ENCODE results near the gene HIF3A. TPM values are rescaled to one million over a fixed set of nuclear protein-coding genes. Genes with fewer than 3 reads are reported as not detected.
"Not testable (repeated sequence)": the region's sequence is repeated elsewhere in the genome, so short reads cannot be mapped to it uniquely, and the experiment has no call there.

The HIF3A gene
- total RNA-seq, 1 experiment from 2014 or later: not detected

DNA sequence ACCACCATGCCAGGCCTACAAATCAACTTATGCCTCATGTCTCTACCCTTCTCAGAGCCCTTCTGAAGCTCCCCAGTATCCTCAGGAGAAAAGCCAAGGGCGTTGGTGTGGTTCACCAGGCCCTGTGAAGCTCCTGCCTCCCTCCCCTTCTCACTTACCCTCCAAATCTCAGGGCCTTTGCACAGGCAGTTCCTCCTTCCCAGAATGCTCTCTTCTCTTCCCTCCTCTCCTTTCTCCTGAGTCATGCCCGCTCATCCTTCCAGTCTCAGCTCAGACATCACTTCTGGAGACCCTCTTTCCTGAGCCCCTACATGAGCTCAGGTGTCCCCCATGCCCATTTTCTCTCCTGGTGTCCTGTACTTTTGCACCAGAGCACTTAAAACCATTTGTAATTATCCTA lies 20.5 kb downstream of the HIF3A start:
- ChIA-PET CTCF (interaction anchor here (0.6 to 0.7 kb wide), 2 partner anchors 10 to 34 kb away, joined by 3 read pairs; no protein-coding TSS in a partner anchor), POLR2A (no interaction called here)
- Mint-ChIP-seq H3K9me3 (ENCODE audit: unreplicated experiment) (no peaks in the 10 kb centered on the region), H3K27me3 (ENCODE audit: insufficient read depth, unreplicated experiment) (no peaks in the 10 kb centered on the region), H3K4me1 (ENCODE audit: insufficient read depth, unreplicated experiment) (no peaks in the 10 kb centered on the region), H3K4me3 (ENCODE audit: unreplicated experiment) (no peak overlapping the region), H3K36me3 (ENCODE audit: insufficient read depth, unreplicated experiment) (no peaks in the 10 kb centered on the region), H3K27ac (ENCODE audit: low read depth, unreplicated experiment) (peak overlapping the region; percentile 52)
- intact Hi-C loops (cut with micrococcal nuclease): no loop called here
- TF ChIP-seq, protein P1, sequence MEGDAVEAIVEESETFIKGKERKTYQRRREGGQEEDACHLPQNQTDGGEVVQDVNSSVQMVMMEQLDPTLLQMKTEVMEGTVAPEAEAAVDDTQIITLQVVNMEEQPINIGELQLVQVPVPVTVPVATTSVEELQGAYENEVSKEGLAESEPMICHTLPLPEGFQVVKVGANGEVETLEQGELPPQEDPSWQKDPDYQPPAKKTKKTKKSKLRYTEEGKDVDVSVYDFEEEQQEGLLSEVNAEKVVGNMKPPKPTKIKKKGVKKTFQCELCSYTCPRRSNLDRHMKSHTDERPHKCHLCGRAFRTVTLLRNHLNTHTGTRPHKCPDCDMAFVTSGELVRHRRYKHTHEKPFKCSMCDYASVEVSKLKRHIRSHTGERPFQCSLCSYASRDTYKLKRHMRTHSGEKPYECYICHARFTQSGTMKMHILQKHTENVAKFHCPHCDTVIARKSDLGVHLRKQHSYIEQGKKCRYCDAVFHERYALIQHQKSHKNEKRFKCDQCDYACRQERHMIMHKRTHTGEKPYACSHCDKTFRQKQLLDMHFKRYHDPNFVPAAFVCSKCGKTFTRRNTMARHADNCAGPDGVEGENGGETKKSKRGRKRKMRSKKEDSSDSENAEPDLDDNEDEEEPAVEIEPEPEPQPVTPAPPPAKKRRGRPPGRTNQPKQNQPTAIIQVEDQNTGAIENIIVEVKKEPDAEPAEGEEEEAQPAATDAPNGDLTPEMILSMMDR (IDR thresholded peaks at IDR 0.05; ENCODE audit: unreplicated experiment): no peak
- BruUV-seq (replicated peaks): no TSS peak
- DNase-seq (ENCODE audit: unreplicated experiment): no peak

DNA sequence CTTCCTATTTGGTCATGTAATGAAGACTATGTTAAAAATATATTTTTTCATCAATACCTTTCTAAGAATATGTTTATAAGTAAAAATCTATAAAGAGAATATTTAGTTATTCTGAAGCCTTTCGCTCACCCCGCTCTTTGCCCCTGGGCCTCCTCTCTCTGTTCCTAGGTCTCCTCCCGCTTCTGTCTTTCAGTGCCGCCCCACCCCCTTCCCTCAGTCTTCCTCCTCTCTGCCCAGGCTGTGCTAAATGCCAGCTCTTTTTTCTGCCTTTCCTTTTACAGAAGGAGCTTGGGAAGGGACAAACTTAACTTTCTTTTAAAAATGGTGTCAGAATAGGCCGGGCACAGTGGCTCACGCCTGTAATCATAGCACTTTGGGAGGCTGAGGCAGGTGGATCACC lies 22.8 kb downstream of the HIF3A start:
- Mint-ChIP-seq H3K9me3 (ENCODE audit: unreplicated experiment) (no peaks in the 10 kb centered on the region), H3K4me1 (ENCODE audit: insufficient read depth, unreplicated experiment) (no peaks in the 10 kb centered on the region), H3K36me3 (ENCODE audit: insufficient read depth, unreplicated experiment) (no peaks in the 10 kb centered on the region), H3K27me3 (ENCODE audit: insufficient read depth, unreplicated experiment) (no peaks in the 10 kb centered on the region), H3K27ac (ENCODE audit: low read depth, unreplicated experiment) (no peak overlapping the region), H3K4me3 (ENCODE audit: unreplicated experiment) (no peak overlapping the region)
- no peak for DNase-seq (ENCODE audit: unreplicated experiment)
- TF ChIP-seq, protein P1 (IDR thresholded peaks at IDR 0.05; ENCODE audit: unreplicated experiment): no peak
- BruUV-seq (replicated peaks): no TSS peak
- ChIA-PET POLR2A (no interaction called here), CTCF (interaction anchor here (0.8 to 1.2 kb wide), 2 partner anchors 27 to 70 kb away, joined by 3 read pairs; partner anchors contain the start of gene PPP5C)
- intact Hi-C loops (cut with micrococcal nuclease): no loop called here

DNA sequence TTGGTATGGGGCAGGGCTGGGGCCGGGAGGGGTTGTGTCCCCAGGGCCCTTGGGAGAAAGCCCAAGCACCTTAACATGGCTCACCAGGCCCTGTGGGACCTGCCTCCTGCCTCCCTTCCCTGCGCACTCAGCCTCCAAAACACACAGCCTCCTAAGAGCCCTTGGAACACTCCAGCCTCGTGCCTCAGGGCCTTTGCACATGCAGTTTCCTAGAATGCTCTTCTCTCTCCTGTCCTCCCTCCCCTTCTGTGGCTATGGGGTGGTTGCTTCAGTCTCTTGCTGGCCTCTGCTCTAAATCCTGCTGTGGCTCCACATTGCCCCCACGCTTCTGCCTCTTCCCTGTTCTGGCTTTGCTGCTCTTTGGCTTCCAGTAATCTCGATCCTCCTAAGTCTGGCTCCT lies 23.7 kb downstream of the HIF3A start:
- POLR2A ChIA-PET: no interaction called here
- TF ChIP-seq, protein P1 (IDR thresholded peaks at IDR 0.05; ENCODE audit: unreplicated experiment): no peak
- Mint-ChIP-seq H3K4me3 (ENCODE audit: unreplicated experiment) (no peak overlapping the region), H3K27me3 (ENCODE audit: insufficient read depth, unreplicated experiment) (no peaks in the 10 kb centered on the region), H3K36me3 (ENCODE audit: insufficient read depth, unreplicated experiment) (no peaks in the 10 kb centered on the region), H3K27ac (ENCODE audit: low read depth, unreplicated experiment) (no peak overlapping the region), H3K9me3 (ENCODE audit: unreplicated experiment) (peaks cover 5% of the 10 kb centered on the region), H3K4me1 (ENCODE audit: insufficient read depth, unreplicated experiment) (no peaks in the 10 kb centered on the region)
- intact Hi-C loops (cut with micrococcal nuclease): no loop called here
- DNase-seq (ENCODE audit: unreplicated experiment): no peak
- no TSS peak for BruUV-seq (replicated peaks)
- CTCF ChIA-PET: no interaction called here

DNA sequence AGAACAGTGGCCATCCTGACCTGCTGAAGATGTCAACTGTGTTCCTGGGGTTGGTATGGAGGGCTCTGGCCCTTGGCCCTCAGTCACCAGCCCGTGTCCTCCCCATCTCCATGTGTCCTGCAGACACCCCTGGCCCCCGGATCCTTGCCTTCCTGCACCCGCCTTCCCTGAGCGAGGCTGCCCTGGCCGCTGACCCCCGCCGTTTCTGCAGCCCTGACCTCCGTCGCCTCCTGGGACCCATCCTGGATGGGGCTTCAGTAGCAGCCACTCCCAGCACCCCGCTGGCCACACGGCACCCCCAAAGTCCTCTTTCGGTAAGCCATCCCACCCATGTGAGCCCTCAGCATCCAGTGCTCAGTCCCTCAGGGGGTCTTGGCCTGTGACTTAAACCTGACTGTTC lies 24.8 kb downstream of the HIF3A start:
- no peaks in the 10 kb centered on the region for H3K27me3 Mint-ChIP-seq (ENCODE audit: insufficient read depth, unreplicated experiment)
- H3K9me3 Mint-ChIP-seq (ENCODE audit: unreplicated experiment): peaks cover 16% of the 10 kb centered on the region
- H3K4me1 Mint-ChIP-seq (ENCODE audit: insufficient read depth, unreplicated experiment): no peaks in the 10 kb centered on the region
- intact Hi-C loops (cut with micrococcal nuclease): no loop called here
- BruUV-seq (replicated peaks): no TSS peak
- TF ChIP-seq, protein P1 (IDR thresholded peaks at IDR 0.05; ENCODE audit: unreplicated experiment): no peak
- no peak overlapping the region for H3K27ac Mint-ChIP-seq (ENCODE audit: low read depth, unreplicated experiment)
- DNase-seq (ENCODE audit: unreplicated experiment): no peak
- ChIA-PET CTCF (interaction anchor here (1.3 kb wide), 1 partner anchor 25 kb away, joined by 3 read pairs; the partner anchor contains the start of gene PPP5C), POLR2A (no interaction called here)
- no peak overlapping the region for H3K4me3 Mint-ChIP-seq (ENCODE audit: unreplicated experiment)
- no peaks in the 10 kb centered on the region for H3K36me3 Mint-ChIP-seq (ENCODE audit: insufficient read depth, unreplicated experiment)

DNA sequence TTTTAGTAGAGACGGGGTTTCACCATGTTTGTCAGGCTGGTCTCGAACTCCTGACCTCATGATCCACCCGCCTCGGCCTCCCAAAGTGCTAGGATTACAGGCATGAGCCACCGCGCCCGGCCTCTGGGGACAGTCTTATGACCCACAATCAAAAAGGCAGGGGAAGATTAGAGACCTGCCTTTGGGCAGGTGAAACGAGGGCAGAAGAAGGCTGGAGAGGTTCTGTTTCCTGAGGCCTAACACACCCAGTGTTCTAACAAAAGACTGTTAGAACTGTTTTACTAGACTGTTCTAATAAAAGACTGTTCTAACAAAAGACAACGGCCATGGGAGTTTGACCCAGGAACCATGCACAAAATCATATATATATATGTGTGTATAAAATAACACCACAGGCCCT lies 26.4 kb downstream of the HIF3A start:
- BruUV-seq (replicated peaks); POLR2A ChIA-PET; DNase-seq (ENCODE audit: unreplicated experiment); H3K27ac Mint-ChIP-seq (ENCODE audit: low read depth, unreplicated experiment); H3K4me1 Mint-ChIP-seq (ENCODE audit: insufficient read depth, unreplicated experiment); H3K4me3 Mint-ChIP-seq (ENCODE audit: unreplicated experiment); H3K27me3 Mint-ChIP-seq (ENCODE audit: insufficient read depth, unreplicated experiment); H3K36me3 Mint-ChIP-seq (ENCODE audit: insufficient read depth, unreplicated experiment); intact Hi-C loops (cut with micrococcal nuclease): not testable (repeated sequence)
- H3K9me3 Mint-ChIP-seq (ENCODE audit: unreplicated experiment): peaks cover 20% of the 10 kb centered on the region
- CTCF ChIA-PET: interaction anchor here (0.5 to 0.7 kb wide), 2 partner anchors 33 to 73 kb away, joined by 3 to 6 read pairs; no protein-coding TSS in a partner anchor

Data from MCF 10A (cell line).